B cell (primary cell): ENCODE results near the gene AMFR. TPM values are rescaled to one million over a fixed set of nuclear protein-coding genes. Genes with fewer than 3 reads are reported as not detected.

Source experiments
- ATAC-seq: fragments of 200-7000 bp; cut with Tn5 transposase; one replicate; pipeline ENCODE4 v1.10.0; 2021; ENCODE audit warnings: low read depth, mild to moderate bottlenecking, moderate number of reproducible peaks, moderate library complexity
- CTCF ChIA-PET: fragments of 350-600 bp; sonication (Branson Sonifier 250); formaldehyde crosslinking; loops from one replicate; lab custom pipeline; 2021; ENCODE audit warnings: antibody characterized with exemption, inconsistent platforms; lab: Charles Lee
- POLR2A ChIA-PET: fragments of 350-600 bp; sonication (Branson Sonifier 250); formaldehyde crosslinking; loops from one replicate; lab custom pipeline; 2021; ENCODE audit warnings: antibody characterized with exemption; lab: Charles Lee
- DNase-seq: peaks from one replicate; pipeline ENCODE4 v3.0.0; 2013
- H2AFZ ChIP-seq: 2 replicates; pipeline ENCODE4 v1.6.1; 2012; ENCODE audit warnings: mild to moderate bottlenecking, low read depth, low read length; ENCODE audit not compliant: insufficient read depth, poor library complexity, severe bottlenecking
- H3K27ac ChIP-seq, 2 donors: 1 replicate in 1 of 2; 2 replicates in 1 of 2; pipeline ENCODE4 v1.5.1; 2012 to 2013; ENCODE audit warnings: low read length in 2 of 2, mild to moderate bottlenecking in 2 of 2, moderate library complexity in 1 of 2
- H3K27me3 ChIP-seq, 4 experiments: fragments of 200-600 bp in 1 of 4; sonication (generic) in 1 of 4; replicated peaks in 1 of 4; 1 replicate in 2 of 4; 2 replicates in 2 of 4; pipeline versions ENCODE4 v1.6.1 to v1.7.0; 2013 to 2016; ENCODE audit warnings: low read length in 3 of 4, mild to moderate bottlenecking in 2 of 4, mixed read lengths in 1 of 4, moderate library complexity in 1 of 4; ENCODE audit not compliant: insufficient read depth in 4 of 4, control insufficient read depth in 3 of 4; ENCODE audit errors: control extremely low read depth in 1 of 4
- H3K36me3 ChIP-seq, 2 experiments: replicated peaks in 1 of 2; 1 replicate in 1 of 2; 2 replicates in 1 of 2; pipeline versions ENCODE4 v1.6.1 to v1.7.1; 2013; ENCODE audit warnings: low read length in 1 of 2; ENCODE audit not compliant: insufficient read depth in 2 of 2, control insufficient read depth in 1 of 2; ENCODE audit errors: control extremely low read depth in 1 of 2, extremely low read depth in 1 of 2
- H3K4me1 ChIP-seq, 2 donors: fragments of 200-600 bp in 1 of 2; sonication (generic) in 1 of 2; 1 replicate in 1 of 2; 2 replicates in 1 of 2; pipeline versions ENCODE4 v1.5.1 to v1.6.1; 2013 to 2017; ENCODE audit warnings: low read length in 2 of 2; ENCODE audit not compliant: control insufficient read depth in 2 of 2, insufficient read depth in 2 of 2
- H3K4me2 ChIP-seq: replicated peaks from 2 replicates; pipeline ENCODE3; 2012; ENCODE audit warnings: mild to moderate bottlenecking, low read depth, low read length; ENCODE audit not compliant: poor library complexity, severe bottlenecking
- H3K4me3 ChIP-seq, 5 experiments: fragments of 200-600 bp in 1 of 5; sonication (generic) in 1 of 5; 1 replicate in 3 of 5; 2 replicates in 2 of 5; pipeline versions ENCODE4 v1.5.1 to v1.7.0; 2011 to 2016; ENCODE audit warnings: low read length in 4 of 5, mild to moderate bottlenecking in 4 of 5, low read depth in 2 of 5, control low read depth in 1 of 5, moderate library complexity in 1 of 5; ENCODE audit not compliant: insufficient read depth in 1 of 5; ENCODE audit errors: control extremely low read depth in 1 of 5, extremely low read depth in 1 of 5
- H3K79me2 ChIP-seq: fragments of 200-600 bp; sonication (generic); one replicate; pipeline ENCODE4 v1.6.0; 2016; ENCODE audit warnings: low read length; ENCODE audit not compliant: control insufficient read depth, insufficient read depth
- H3K9ac ChIP-seq: fragments of 200-600 bp; sonication (generic); 2 replicates; pipeline ENCODE4 v1.6.1; 2017; ENCODE audit warnings: mild to moderate bottlenecking, low read length, moderate library complexity
- H3K9me3 ChIP-seq, 3 donors: one replicate each; pipeline versions ENCODE4 v1.6.1 to v1.7.1; 2013; ENCODE audit warnings: low read length in 2 of 3; ENCODE audit not compliant: control insufficient read depth in 2 of 3, insufficient read depth in 1 of 3; ENCODE audit errors: control extremely low read depth in 1 of 3
- H4K20me1 ChIP-seq: 2 replicates; pipeline ENCODE4 v1.6.0; 2012; ENCODE audit warnings: mild to moderate bottlenecking, low read length; ENCODE audit not compliant: insufficient read depth, control insufficient read depth, poor library complexity, severe bottlenecking
- H3K27ac Mint-ChIP-seq: one replicate; pipeline ENCODE4 v1.8.0; 2021; ENCODE audit warnings: mixed read lengths
- H3K27me3 Mint-ChIP-seq: one replicate; pipeline ENCODE4 v1.8.0; 2021; ENCODE audit warnings: mixed read lengths
- H3K4me1 Mint-ChIP-seq: one replicate; pipeline ENCODE4 v1.8.0; 2021; ENCODE audit warnings: mixed read lengths
- H3K4me3 Mint-ChIP-seq: one replicate; pipeline ENCODE4 v1.8.0; 2021; ENCODE audit warnings: mixed read lengths
- H3K9me3 Mint-ChIP-seq: one replicate; pipeline ENCODE4 v1.8.0; 2022; ENCODE audit warnings: mixed read lengths; ENCODE audit not compliant: insufficient read depth
- CTCF ChIP-seq: fragments of 200-600 bp; IDR thresholded peaks from one replicate; pipeline ENCODE4 v1.8.0; 2022; ENCODE audit warnings: antibody characterized with exemption, mild to moderate bottlenecking
- EZH2 ChIP-seq: IDR thresholded peaks from 2 replicates; pipeline ENCODE4 v1.6.1; 2012; ENCODE audit warnings: borderline replicate concordance, low read depth, mild to moderate bottlenecking, moderate library complexity, low read length; ENCODE audit not compliant: insufficient read depth, poor library complexity, severe bottlenecking
- WGBS: methylation state at CpG from one replicate; pipeline ENCODE4 v1.1.5; 2013; ENCODE audit warnings: missing lambda C conversion rate; ENCODE audit not compliant: insufficient coverage; 5-methylcytosine and 5-hydroxymethylcytosine counted together
- intact Hi-C: fragments of 100-400 bp; cut with micrococcal nuclease; formaldehyde crosslinking; loops from one replicate; pipeline ENCODE4 v1.10.0; 2022
- polyA plus RNA-seq: library from polyadenylated mRNA; depleted of rRNA; stranded (reverse); fragments of >200 nt; gene quantifications from 2 replicates; pipeline ENCODE4 v1.2.3, GENCODE V29; 2012
- total RNA-seq, 2 donors: library from RNA; stranded (reverse); fragments of 120-200 nt in 1 of 2; gene quantifications; 1 replicate in 1 of 2; 2 replicates in 1 of 2; pipeline versions ENCODE4 v1.2.3 to v1.2.4, GENCODE V29; 2013 to 2022

The AMFR gene
- total and polyA plus RNA-seq, 2 donors (not counting 1 experiment from before 2014, with no cell fraction given), result 118 to 225 TPM

GRCh38 chr16:56337858-56338325, 87.5 kb downstream of the AMFR start:
- Mint-ChIP-seq H3K9me3 (no peaks in the 10 kb centered on the region), H3K27me3 (no peaks in the 10 kb centered on the region), H3K4me1 (no peaks in the 10 kb centered on the region), H3K4me3 (no peak overlapping the region), H3K27ac (no peak overlapping the region)
- no peak for TF ChIP-seq CTCF
- no peak for TF ChIP-seq EZH2
- Histone ChIP-seq H2AFZ (no peak overlapping the region), H3K27ac (no peak overlapping the region), H3K79me2 (no peaks in the 10 kb centered on the region), H3K4me3 (no peak overlapping the region), H4K20me1 (no peaks in the 10 kb centered on the region), H3K27me3 (no peaks in the 10 kb centered on the region), H3K9me3 (no peaks in the 10 kb centered on the region), H3K4me2 (no peak overlapping the region), H3K36me3 (no peaks in the 10 kb centered on the region), H3K4me1 (no peaks in the 10 kb centered on the region), H3K9ac (no peak overlapping the region)
- ChIA-PET CTCF (interaction anchor here (0.8 kb wide), 1 partner anchor 19 kb away, joined by 3 read pairs; no protein-coding TSS in a partner anchor), POLR2A (no interaction called here)
- ATAC-seq (no peak), DNase-seq (no peak)
- 71% methylated on average over 3 of the region's 11 CpGs for WGBS
- intact Hi-C loops, result no loop called here

GRCh38 chr16:56337131-56337857, 88.1 kb downstream of the AMFR start:
- H3K27ac ChIP-seq, result no peak overlapping the region
- H3K36me3 ChIP-seq, result no peaks in the 10 kb centered on the region
- no peak overlapping the region for H3K9ac ChIP-seq
- Mint-ChIP-seq H3K27ac (no peak overlapping the region), H3K4me1 (no peaks in the 10 kb centered on the region), H3K27me3 (no peaks in the 10 kb centered on the region), H3K4me3 (no peak overlapping the region), H3K9me3 (no peaks in the 10 kb centered on the region)
- ChIA-PET POLR2A (no interaction called here), CTCF (no interaction called here)
- no peak overlapping the region for H2AFZ ChIP-seq
- ATAC-seq (no peak), DNase-seq (no peak)
- TF ChIP-seq EZH2, result no peak
- no peak for TF ChIP-seq CTCF
- no peak overlapping the region for H3K4me2 ChIP-seq
- no peaks in the 10 kb centered on the region for H3K27me3 ChIP-seq
- H3K79me2 ChIP-seq, result no peaks in the 10 kb centered on the region
- no peaks in the 10 kb centered on the region for H4K20me1 ChIP-seq
- intact Hi-C loops, result no loop called here
- H3K4me3 ChIP-seq, result no peak overlapping the region
- 84% methylated on average over 11 of the region's 11 CpGs for WGBS
- no peaks in the 10 kb centered on the region for H3K4me1 ChIP-seq
- no peaks in the 10 kb centered on the region for H3K9me3 ChIP-seq
